ENCODE measurements around the gene PTX3. TPM values are rescaled to one million over a fixed set of nuclear protein-coding genes. Genes with fewer than 3 reads are reported as not detected.

Gene PTX3
- total RNA-seq, 1 experiment from 2014 or later, result 2.1 TPM

GRCh38 chr3:157409516-157409915, 27.1 kb upstream of the PTX3 start:
- in situ Hi-C loops (cut with HindIII; ENCODE audit: low pct_unique_long_range_greater_than_20kb, low sequenced_read_pairs), result no loop called here
- no peak overlapping the region for H3K4me3 ChIP-seq (ENCODE audit: low read depth in 2 of 2, low read length in 2 of 2)
- TF ChIP-seq REST (IDR thresholded peaks at IDR 0.05; ENCODE audit: insufficient read depth in 1 of 2, low read depth in 2 of 2, low read length in 1 of 2) (no peak), SIN3A (IDR thresholded peaks at IDR 0.05; ENCODE audit: borderline replicate concordance, insufficient read depth, low read depth, low read length) (no peak), POLR2AphosphoS5 (IDR thresholded peaks at IDR 0.05; ENCODE audit: low read depth, low read length) (no peak), TCF7L2 (IDR thresholded peaks at IDR 0.05; ENCODE audit: low read depth, low read length) (no peak)
- TF ChIP-seq, protein P1, sequence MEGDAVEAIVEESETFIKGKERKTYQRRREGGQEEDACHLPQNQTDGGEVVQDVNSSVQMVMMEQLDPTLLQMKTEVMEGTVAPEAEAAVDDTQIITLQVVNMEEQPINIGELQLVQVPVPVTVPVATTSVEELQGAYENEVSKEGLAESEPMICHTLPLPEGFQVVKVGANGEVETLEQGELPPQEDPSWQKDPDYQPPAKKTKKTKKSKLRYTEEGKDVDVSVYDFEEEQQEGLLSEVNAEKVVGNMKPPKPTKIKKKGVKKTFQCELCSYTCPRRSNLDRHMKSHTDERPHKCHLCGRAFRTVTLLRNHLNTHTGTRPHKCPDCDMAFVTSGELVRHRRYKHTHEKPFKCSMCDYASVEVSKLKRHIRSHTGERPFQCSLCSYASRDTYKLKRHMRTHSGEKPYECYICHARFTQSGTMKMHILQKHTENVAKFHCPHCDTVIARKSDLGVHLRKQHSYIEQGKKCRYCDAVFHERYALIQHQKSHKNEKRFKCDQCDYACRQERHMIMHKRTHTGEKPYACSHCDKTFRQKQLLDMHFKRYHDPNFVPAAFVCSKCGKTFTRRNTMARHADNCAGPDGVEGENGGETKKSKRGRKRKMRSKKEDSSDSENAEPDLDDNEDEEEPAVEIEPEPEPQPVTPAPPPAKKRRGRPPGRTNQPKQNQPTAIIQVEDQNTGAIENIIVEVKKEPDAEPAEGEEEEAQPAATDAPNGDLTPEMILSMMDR (IDR thresholded peaks at IDR 0.05), result no peak
- ATAC-seq (no peak), DNase-seq (ENCODE audit: low read depth, low spot score) (no peak)
- intact Hi-C loops (cut with micrococcal nuclease; ENCODE audit: unreplicated experiment), result no loop called here
- H3K27ac ChIP-seq (ENCODE audit: low read length), result no peak overlapping the region
- ChIA-PET CTCF (no interaction called here), POLR2A (no interaction called here)
- H3K36me3 ChIP-seq (ENCODE audit: control insufficient read depth, insufficient read depth, low read length), result no peaks in the 10 kb centered on the region
- no TSS peak for BruUV-seq (replicated peaks)
- H3K9me3 ChIP-seq (ENCODE audit: control insufficient read depth, insufficient read depth, low read depth, low read length), result no peaks in the 10 kb centered on the region
- H3K4me1 ChIP-seq (ENCODE audit: control insufficient read depth, insufficient read depth, low read length), result no peaks in the 10 kb centered on the region
- H3K27me3 ChIP-seq (ENCODE audit: control insufficient read depth, insufficient read depth, low read length), result no peaks in the 10 kb centered on the region

DNA sequence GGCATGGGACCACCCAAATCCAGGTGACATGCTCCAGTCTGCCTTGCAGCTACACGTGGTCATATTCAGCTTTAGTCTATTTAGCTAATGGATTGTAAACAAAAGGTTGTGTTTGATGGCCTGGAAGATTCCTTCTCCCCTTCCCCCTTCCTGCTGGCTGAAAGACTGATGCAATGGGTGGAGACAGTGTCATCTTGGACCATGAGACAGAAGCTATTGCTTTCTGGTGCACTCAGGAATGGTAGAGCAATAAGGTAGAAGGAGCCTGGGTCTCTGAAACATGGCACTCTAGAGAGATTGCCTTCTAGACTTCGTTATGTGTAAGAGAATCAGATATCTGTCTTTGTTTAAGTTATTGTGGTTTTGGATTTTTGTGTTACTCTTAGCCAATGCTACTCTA, 25.7 kb upstream of the PTX3 start:
- Histone ChIP-seq H3K27ac (ENCODE audit: low read length) (no peak overlapping the region), H3K36me3 (ENCODE audit: control insufficient read depth, insufficient read depth, low read length) (no peaks in the 10 kb centered on the region), H3K27me3 (ENCODE audit: control insufficient read depth, insufficient read depth, low read length) (no peaks in the 10 kb centered on the region), H3K9me3 (ENCODE audit: control insufficient read depth, insufficient read depth, low read depth, low read length) (no peaks in the 10 kb centered on the region), H3K4me3 (ENCODE audit: low read depth in 2 of 2, low read length in 2 of 2) (no peak overlapping the region), H3K4me1 (ENCODE audit: control insufficient read depth, insufficient read depth, low read length) (no peaks in the 10 kb centered on the region)
- no peak for TF ChIP-seq REST (IDR thresholded peaks at IDR 0.05; ENCODE audit: insufficient read depth in 1 of 2, low read depth in 2 of 2, low read length in 1 of 2)
- TF ChIP-seq POLR2AphosphoS5 (IDR thresholded peaks at IDR 0.05; ENCODE audit: low read depth, low read length), result no peak
- TF ChIP-seq, protein P1 (IDR thresholded peaks at IDR 0.05), result no peak
- no peak for TF ChIP-seq TCF7L2 (IDR thresholded peaks at IDR 0.05; ENCODE audit: low read depth, low read length)
- TF ChIP-seq SIN3A (IDR thresholded peaks at IDR 0.05; ENCODE audit: borderline replicate concordance, insufficient read depth, low read depth, low read length), result no peak
- no peak for ATAC-seq
- POLR2A ChIA-PET, result no interaction called here
- intact Hi-C loops (cut with micrococcal nuclease; ENCODE audit: unreplicated experiment) (no loop called here), in situ Hi-C loops (cut with HindIII; ENCODE audit: low pct_unique_long_range_greater_than_20kb, low sequenced_read_pairs) (no loop called here)
- no TSS peak for BruUV-seq (replicated peaks)
- CTCF ChIA-PET, result no interaction called here
- DNase-seq (ENCODE audit: low read depth, low spot score), result no peak

All from Panc1 (cell line).